HEK293T (cell line): ENCODE data around the gene ZPBP.

Experiments
- ARNT ChIP-seq: fragments of 450-650 bp; IDR thresholded peaks from 2 replicates; pipeline ENCODE4 v1.6.1; 2017; ENCODE audit warnings: mild to moderate bottlenecking
- ELF4 ChIP-seq: fragments of 450-650 bp; IDR thresholded peaks from 2 replicates; pipeline ENCODE4 v1.6.1; 2017; ENCODE audit warnings: antibody characterized with exemption
- FOXA1 ChIP-seq: fragments of 450-650 bp; IDR thresholded peaks from 2 replicates; pipeline ENCODE4 v1.6.1; 2016; ENCODE audit warnings: mild to moderate bottlenecking
- LEF1 ChIP-seq: fragments of 450-650 bp; IDR thresholded peaks from 2 replicates; pipeline ENCODE4 v1.6.1; 2017; ENCODE audit warnings: mild to moderate bottlenecking, borderline replicate concordance
- SP1 ChIP-seq: fragments of 450-650 bp; IDR thresholded peaks from 2 replicates; pipeline ENCODE4 v1.6.1; 2017
- SUZ12 ChIP-seq: fragments of 450-650 bp; IDR thresholded peaks from 2 replicates; pipeline ENCODE4 v1.6.1; 2016; ENCODE audit warnings: mild to moderate bottlenecking
- ZNF384 ChIP-seq: fragments of 450-650 bp; IDR thresholded peaks from 2 replicates; pipeline ENCODE4 v1.6.1; 2016

DNA sequence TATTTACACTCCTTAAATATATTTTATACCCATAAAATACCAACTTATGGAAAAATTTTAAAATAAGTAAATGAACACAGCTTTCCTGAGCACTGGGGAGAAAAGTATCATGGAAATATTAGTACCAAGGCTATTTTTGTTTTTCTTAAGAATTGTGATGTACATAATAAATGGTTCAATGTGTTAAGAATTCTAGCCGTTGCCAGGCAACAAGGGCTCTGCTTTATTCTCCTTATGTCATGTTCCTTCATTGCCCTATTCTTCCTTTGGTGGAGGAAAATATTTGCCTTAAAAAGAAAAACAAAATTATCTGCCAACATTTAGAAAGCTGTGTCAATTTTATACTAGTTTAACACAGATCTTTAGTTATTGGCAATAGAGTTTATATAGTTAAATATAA, 2.6 kb upstream of the ZPBP start:
- TF ChIP-seq SP1, result no peak
- TF ChIP-seq FOXA1, result no peak
- TF ChIP-seq SUZ12, result no peak
- no peak for TF ChIP-seq ZNF384
- no peak for TF ChIP-seq LEF1
- TF ChIP-seq ELF4, result no peak
- TF ChIP-seq ARNT, result no peak
